Limb (tissue), 2 donors: ENCODE measurements around the gene ZSWIM4.
A peak's percentile ranks its signal among the peaks of the same experiment; 100 is the strongest.

Source experiments
- DNase-seq, 2 donors: peaks; one replicate each; pipeline ENCODE4 v3.0.0-alpha.2; 2016; ENCODE audit errors: extremely low spot score in 2 of 2

The ZSWIM4 gene

DNA sequence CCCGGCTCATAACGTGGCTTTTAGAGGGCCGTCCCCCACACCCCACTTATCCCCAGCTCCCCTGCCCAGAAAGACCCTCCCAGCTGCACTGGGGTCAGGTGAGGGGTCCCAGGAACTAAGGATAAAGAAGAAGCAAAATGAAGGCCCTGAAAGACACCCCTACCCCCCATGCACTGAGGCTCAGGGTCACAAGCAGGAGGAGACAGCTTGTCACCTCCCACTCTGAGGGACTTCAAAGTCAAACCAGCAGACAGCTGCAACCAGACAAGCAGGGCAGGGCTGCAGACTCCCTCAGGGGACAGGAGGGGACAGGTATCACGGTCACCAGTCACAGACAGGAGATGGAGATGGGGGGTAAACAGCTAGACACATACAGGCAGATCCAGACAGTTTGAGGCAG is 75.6 kb downstream of the ZSWIM4 start:
- DNase-seq = no peak

DNA sequence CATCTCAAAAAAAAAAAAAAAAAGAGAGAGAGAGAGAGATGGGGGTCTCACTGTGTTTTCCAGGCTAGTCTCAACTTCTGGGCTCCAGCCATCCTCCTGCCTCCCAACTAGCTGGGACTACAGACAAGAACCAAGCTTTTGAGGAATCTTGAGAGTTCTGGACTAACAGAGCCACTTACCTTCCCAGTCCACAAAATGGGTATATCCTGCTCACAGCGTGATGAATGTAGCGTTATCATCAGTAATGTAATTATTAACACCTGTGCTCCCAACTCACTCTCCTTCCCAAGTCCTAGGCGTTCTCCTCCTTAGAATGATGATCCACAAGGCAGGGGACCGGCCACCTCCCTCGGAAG is 77.1 kb downstream of the ZSWIM4 start:
- DNase-seq = no peak

DNA sequence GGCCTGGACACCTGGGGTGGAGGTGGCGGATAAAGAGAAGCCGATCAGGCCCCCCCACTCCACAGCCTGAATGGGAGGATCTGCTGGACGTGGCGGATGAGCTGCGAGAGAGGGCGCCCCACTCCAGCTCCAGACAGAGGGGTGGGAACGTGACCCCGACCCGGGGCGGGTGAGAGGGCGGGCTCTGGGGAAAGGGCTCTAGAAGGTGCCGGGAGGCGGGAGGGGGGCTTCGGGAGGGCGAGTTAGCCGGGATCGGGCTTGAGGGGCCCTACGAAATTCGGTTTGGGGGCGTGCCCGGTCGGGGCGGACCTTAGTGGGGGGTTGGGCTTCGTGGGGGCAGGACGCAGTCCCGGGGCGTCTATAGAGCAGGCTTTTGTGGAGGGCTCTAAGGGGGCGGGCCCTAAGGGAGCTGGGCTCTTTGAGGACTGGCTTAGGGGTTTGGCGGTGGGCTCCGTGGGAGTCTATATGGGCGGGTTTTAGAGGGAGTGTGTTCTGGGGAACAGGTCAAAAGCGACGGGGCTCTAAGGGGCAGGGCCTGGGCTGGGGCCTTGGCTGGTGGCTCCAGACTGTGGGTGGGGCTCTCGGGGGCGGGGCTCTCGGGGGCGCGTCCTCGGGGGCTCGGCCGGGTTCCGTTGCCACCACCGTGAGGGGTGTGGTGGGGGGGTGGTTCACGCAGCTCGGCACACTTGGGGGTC is 77.6 kb downstream of the ZSWIM4 start:
- peak; percentile 38 to 78 for DNase-seq

DNA sequence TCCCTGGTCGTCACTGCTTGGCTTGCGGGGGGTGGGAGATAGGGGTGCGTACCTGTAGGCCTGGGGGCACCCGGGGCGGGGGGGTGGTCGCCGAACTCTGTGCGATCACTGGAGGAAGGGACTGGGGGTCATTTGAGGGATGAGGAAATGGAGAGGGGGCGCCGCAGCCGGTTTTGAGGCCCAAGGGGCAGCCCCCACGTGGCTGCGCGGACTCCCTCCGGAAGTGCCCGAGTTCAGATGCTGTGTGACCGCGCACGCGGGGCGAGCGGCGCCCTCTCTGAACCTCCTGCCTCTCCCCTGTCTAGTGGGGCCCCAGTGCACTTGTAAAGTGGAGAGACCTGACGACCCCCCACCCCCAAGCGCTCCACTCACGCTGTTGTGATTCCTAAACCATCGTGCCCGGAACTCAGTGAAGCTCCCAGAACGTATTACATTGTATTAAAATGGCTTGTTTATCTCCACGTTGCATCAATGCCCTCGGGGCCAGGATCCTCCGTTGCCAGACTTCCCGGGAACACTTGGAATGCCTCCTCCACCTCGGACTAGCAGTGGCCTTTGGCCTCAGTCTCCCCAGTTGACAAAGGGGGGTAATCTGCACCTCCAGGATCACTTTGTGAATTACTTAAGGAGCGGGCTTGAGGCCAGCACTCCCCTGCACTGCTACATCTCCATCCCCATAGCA is 78.7 kb downstream of the ZSWIM4 start:
- peak in 1 of 2 donors; percentile 42 for DNase-seq

DNA sequence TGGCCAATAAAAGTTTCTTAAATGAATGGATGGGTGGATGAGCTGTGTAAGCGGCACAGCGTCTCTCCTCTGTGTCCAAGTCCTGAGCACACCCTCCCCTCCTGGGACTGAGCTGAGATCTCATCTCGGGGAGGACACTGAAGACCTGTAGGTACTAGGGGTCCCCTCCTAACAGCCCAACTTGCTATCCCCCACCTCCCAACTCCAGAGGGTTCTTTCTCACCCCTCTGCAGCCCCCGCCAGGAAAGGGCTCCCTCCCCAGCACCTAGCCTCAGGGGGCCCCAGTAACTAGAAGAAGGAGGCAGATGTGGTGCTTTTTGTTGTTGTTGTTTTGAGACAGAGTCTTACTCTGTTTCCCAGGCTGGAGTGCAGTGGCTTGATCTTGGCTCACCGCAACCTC is 80.6 kb downstream of the ZSWIM4 start:
- no peak for DNase-seq

DNA sequence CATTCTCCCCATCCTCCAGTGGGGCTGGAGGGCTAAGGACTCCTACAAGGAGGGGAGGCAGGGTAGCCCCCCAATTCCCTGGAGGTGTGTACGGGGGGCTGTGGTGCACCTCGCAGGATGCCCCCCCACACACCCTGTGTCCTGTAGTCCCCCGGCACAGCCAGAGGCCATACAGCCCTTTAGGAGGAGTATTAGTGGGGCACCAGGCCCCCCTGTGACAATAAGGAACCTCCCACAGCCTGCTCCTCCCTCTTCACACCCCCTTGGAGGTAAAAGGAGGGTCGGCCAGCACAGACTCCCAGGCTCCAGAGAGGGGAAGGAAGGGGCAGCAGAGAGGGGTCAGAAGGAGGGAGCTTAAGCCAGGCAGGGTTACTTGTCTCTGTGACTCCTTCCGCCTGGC is 81.6 kb downstream of the ZSWIM4 start, which contains the start of gene NANOS3:
NANOS3 (plus strand) TSS at position 301 of the 400 bp plus-strand sequence. CDS start 115 bp downstream, outside the sequence.
- DNase-seq = peak in 1 of 2 donors; percentile 30

DNA sequence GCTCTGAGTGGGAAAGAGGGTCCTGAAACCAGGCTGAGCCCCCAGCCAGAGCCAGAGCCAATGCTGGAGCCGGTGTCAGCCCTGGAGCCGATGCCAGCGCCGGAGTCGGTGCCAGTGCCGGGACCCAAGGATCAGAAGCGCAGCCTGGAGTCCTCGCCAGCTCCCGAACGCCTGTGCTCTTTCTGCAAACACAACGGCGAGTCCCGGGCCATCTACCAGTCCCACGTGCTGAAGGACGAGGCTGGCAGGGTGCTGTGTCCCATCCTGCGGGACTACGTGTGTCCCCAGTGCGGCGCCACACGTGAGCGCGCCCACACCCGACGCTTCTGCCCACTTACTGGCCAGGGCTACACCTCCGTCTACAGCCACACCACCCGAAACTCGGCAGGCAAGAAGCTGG is 82.1 kb downstream of the ZSWIM4 start:
- no peak for DNase-seq

DNA sequence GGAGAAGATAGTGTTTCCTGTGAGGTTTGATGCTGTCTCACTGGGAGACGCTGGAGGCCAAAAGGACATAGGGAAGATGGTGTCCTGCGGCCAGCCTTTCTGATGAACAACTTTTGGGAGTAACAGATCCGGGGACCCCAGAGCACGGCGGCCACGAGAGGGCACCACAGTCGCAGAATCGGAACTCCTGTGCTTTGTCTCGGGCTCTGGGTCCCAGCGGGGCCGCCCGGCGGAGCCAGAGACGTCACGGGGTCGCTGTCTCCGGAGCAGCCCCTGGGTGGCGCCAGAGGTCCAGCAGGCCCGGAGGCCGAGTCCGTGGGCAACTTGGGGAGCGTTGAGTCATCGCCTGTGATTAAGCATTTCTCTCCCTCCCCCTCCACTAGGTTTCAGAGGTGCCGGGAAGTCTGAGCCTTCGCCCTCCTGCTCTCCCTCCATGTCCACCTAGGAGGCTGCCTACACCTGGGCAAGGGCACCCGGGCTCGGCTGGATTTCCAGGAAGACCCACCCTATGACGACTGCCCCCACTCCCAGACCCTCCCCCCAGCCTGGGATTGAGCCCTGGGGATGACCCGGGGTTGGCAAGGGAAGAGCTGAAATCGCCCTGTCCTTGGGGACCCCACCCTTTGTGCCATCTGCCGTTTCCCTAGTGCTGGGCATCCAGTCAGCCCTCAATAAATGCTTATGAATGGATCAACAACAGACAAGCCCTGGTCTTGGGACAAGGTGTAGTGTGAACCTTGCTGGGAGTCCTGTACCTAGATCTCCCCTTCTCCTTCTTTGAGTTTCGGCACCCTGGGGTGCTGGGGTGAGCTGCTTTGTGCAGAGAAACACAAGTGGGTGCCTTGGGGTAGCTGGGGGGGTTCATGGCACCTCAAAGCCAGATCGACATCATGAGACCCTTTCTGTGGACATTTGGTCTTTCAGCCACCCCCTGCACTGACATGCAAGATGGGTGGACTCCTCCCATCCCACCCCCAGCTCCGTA is 85.1 kb downstream of the ZSWIM4 start:
- peak; percentile 90 to 98 for DNase-seq

DNA sequence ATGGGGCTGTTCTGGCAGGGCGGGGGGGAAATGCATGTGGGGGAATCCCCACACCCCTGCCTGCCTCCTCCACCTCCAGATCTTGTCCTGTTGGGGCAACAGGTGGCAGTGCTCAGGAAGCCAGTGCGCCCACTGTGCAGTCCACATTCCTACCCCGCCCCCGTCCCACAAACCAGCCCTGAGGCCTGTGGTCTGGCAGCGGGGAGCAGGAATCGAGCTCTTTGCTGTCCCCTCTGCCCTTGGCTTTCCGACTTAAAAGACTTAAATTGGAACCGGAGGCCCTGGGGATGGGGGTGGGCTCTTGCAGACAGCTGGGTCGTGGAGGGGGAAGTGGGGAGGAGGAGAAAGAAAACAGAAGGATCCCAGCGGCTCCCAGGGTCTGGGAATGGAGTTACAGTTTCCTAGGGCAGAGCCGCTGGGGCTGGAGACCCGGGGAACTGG is 86.0 kb downstream of the ZSWIM4 start:
- DNase-seq = peak; percentile 38 to 70
